H1 (cell line): ENCODE data around the gene ABHD8.

Source experiments
- BCL11A ChIP-seq, 2 experiments: IDR thresholded peaks; one replicate each; pipeline ENCODE4 v1.6.1; 2011; ENCODE audit warnings: low read depth in 2 of 2, low read length in 2 of 2, mild to moderate bottlenecking in 2 of 2
- CTCF ChIP-seq, 3 experiments: IDR thresholded peaks; 1 replicate in 2 of 3; 2 replicates in 1 of 3; pipeline versions ENCODE4 v1.5.1 to v1.6.1; 2011; ENCODE audit warnings: low read length in 3 of 3, mild to moderate bottlenecking in 3 of 3, inconsistent platforms in 2 of 3, low read depth in 1 of 3, moderate library complexity in 1 of 3; ENCODE audit not compliant: insufficient read depth in 1 of 3; ENCODE audit errors: control extremely low read depth in 1 of 3
- EP300 ChIP-seq, 2 experiments: IDR thresholded peaks; 1 replicate in 1 of 2; 2 replicates in 1 of 2; pipeline ENCODE4 v1.6.1; 2011 to 2012; ENCODE audit warnings: low read depth in 2 of 2, low read length in 2 of 2, mild to moderate bottlenecking in 2 of 2, borderline replicate concordance in 1 of 2, inconsistent platforms in 1 of 2, moderate library complexity in 1 of 2
- KDM4A ChIP-seq: IDR thresholded peaks from one replicate; pipeline ENCODE4 v1.7.1; 2012; ENCODE audit warnings: low read depth, mild to moderate bottlenecking, moderate library complexity, low read length, inconsistent platforms; ENCODE audit not compliant: severe bottlenecking
- POU5F1 ChIP-seq: IDR thresholded peaks from 2 replicates; pipeline ENCODE4 v1.6.1; 2011; ENCODE audit warnings: low read depth, mild to moderate bottlenecking, low read length, moderate library complexity

- no peak for TF ChIP-seq POU5F1
- peak; percentile 95 for TF ChIP-seq KDM4A
- TF ChIP-seq CTCF (IDR thresholded peaks at IDR 0.05; ENCODE audit: control extremely low read depth in 1 of 3, insufficient read depth in 1 of 3, low read depth in 1 of 3, low read length in 3 of 3), result no peak
- no peak for TF ChIP-seq EP300 (IDR thresholded peaks at IDR 0.05; ENCODE audit: borderline replicate concordance in 1 of 2, low read depth in 2 of 2, low read length in 2 of 2)
- no peak for TF ChIP-seq BCL11A (IDR thresholded peaks at IDR 0.05; ENCODE audit: low read depth in 2 of 2, low read length in 2 of 2)
These were observed 31.5 kb upstream of the ABHD8 start, which contains the start of gene ANO8 for GRCh38 chr19:17334414-17335409.
